Stimulated activated CD4-positive, alpha-beta T cell treated with anti-CD3 and anti-CD28 coated beads, Interleukin-2, amount 100 ng/mL, for 24 hours (primary cell): ENCODE data around the gene PPP1R18.
"Not testable (repeated sequence)": the region's sequence is repeated elsewhere in the genome, so short reads cannot be mapped to it uniquely, and the experiment has no call there.

ENCODE experiments used
- DNase-seq, 2 donors: peaks; one replicate each; pipeline ENCODE4 v3.0.0-alpha.2; 2020

The PPP1R18 gene

GRCh38 chr6:30719791-30720737, 33.6 kb upstream of the PPP1R18 start, which contains the start of gene TUBB:
TUBB (plus strand) TSS chr6:30720352; CDS start chr6:30720507, 155 bp downstream.
- DNase-seq, result peak; percentile 95

GRCh38 chr6:30719356-30719755, 32.9 kb upstream of the PPP1R18 start:
- DNase-seq, result no peak

- not testable (repeated sequence) for DNase-seq
These were observed 31.6 kb upstream of the PPP1R18 start for GRCh38 chr6:30717845-30718720.

- DNase-seq, result peak; percentile 99
These were observed 30.8 kb upstream of the PPP1R18 start, which contains the start of gene MDC1 for GRCh38 chr6:30717129-30717844. MDC1 (minus strand) TSS chr6:30717281; CDS start chr6:30715175, 2,106 bp downstream.

GRCh38 chr6:30716879-30717128, 30.4 kb upstream of the PPP1R18 start:
- no peak for DNase-seq

GRCh38 chr6:30714263-30714662, 27.8 kb upstream of the PPP1R18 start:
- no peak for DNase-seq

GRCh38 chr6:30712441-30712945, 26.0 kb upstream of the PPP1R18 start:
- DNase-seq, result no peak

- DNase-seq, result no peak
These were observed 25.4 kb upstream of the PPP1R18 start for GRCh38 chr6:30711758-30712380.

GRCh38 chr6:30709101-30709868, 22.8 kb upstream of the PPP1R18 start:
- no peak for DNase-seq

GRCh38 chr6:30707281-30707850, 20.9 kb upstream of the PPP1R18 start:
- DNase-seq, result no peak

GRCh38 chr6:30705620-30706019, 19.2 kb upstream of the PPP1R18 start:
- DNase-seq, result no peak

GRCh38 chr6:30703821-30704220, 17.4 kb upstream of the PPP1R18 start:
- no peak for DNase-seq

GRCh38 chr6:30703011-30703410, 16.6 kb upstream of the PPP1R18 start:
- DNase-seq, result no peak

- no peak for DNase-seq
These were observed 13.9 kb upstream of the PPP1R18 start for GRCh38 chr6:30700340-30700739.

GRCh38 chr6:30696432-30696831, 10.0 kb upstream of the PPP1R18 start:
- DNase-seq, result no peak

GRCh38 chr6:30691208-30691847, 4.9 kb upstream of the PPP1R18 start:
- DNase-seq, result no peak

GRCh38 chr6:30690403-30691207, 4.2 kb upstream of the PPP1R18 start, which contains the start of gene NRM:
NRM (minus strand) TSS chr6:30690984; CDS start chr6:30690974, 10 bp downstream.
- peak; percentile 84 to 88 for DNase-seq

- DNase-seq, result no peak
These were observed 3.5 kb upstream of the PPP1R18 start for GRCh38 chr6:30689985-30690384.

GRCh38 chr6:30689022-30689865, 2.8 kb upstream of the PPP1R18 start:
- DNase-seq, result no peak
